Gastroesophageal sphincter (tissue), 4 donors: ENCODE data around the gene AGRN. TPM values are rescaled to one million over a fixed set of nuclear protein-coding genes. Genes with fewer than 3 reads are reported as not detected.
"Not testable (repeated sequence)": the region's sequence is repeated elsewhere in the genome, so short reads cannot be mapped to it uniquely, and the experiment has no call there.

Source experiments
- ATAC-seq: fragments of 150-250 bp; one replicate; pipeline ENCODE4 v1.9.1; 2016; ENCODE audit warnings: mild to moderate bottlenecking, moderate library complexity
- H3K27ac ChIP-seq, 4 donors: fragments of 200-600 bp; sonication (generic) in 3 of 4; 1 replicate in 3 of 4; 2 replicates in 1 of 4; pipeline ENCODE4 v1.5.1; 2016 to 2019
- H3K27me3 ChIP-seq: fragments of 200-600 bp; sonication (generic); one replicate; pipeline ENCODE4 v1.5.1; 2019
- H3K36me3 ChIP-seq, 2 donors: fragments of 200-600 bp; sonication (generic); one replicate each; pipeline ENCODE4 v1.5.1; 2019; ENCODE audit warnings: control low read depth in 1 of 2
- H3K4me1 ChIP-seq, 3 donors: fragments of 200-600 bp; sonication (generic); 1 replicate in 2 of 3; 2 replicates in 1 of 3; pipeline ENCODE4 v1.5.1; 2016 to 2019; ENCODE audit warnings: control low read depth in 2 of 3
- H3K4me3 ChIP-seq, 2 donors: fragments of 200-600 bp; sonication (generic); one replicate each; pipeline ENCODE4 v1.5.1; 2019; ENCODE audit warnings: mild to moderate bottlenecking in 1 of 2, moderate library complexity in 1 of 2
- H3K9me3 ChIP-seq, 3 donors: fragments of 200-600 bp; sonication (generic); one replicate each; pipeline ENCODE4 v1.5.1; 2017 to 2019; ENCODE audit warnings: control low read depth in 2 of 3
- EP300 ChIP-seq: sonication (generic); formaldehyde crosslinking; IDR thresholded peaks from one replicate; pipeline ENCODE4 v1.6.1; 2017; ENCODE audit warnings: antibody characterized with exemption, mild to moderate bottlenecking
- POLR2A ChIP-seq, 2 donors: fragments of 450-650 bp; IDR thresholded peaks; one replicate each; pipeline ENCODE4 v1.6.1; 2017; ENCODE audit warnings: antibody characterized with exemption in 2 of 2, mild to moderate bottlenecking in 2 of 2, moderate library complexity in 1 of 2
- POLR2AphosphoS5 ChIP-seq: sonication (generic); formaldehyde crosslinking; IDR thresholded peaks from one replicate; pipeline ENCODE4 v1.6.1; 2017; ENCODE audit warnings: antibody characterized with exemption
- WGBS, 2 donors: methylation state at CpG; one replicate each; pipeline ENCODE4 v1.1.5; 2018; ENCODE audit warnings: low coverage in 1 of 2; 5-methylcytosine and 5-hydroxymethylcytosine counted together
- total RNA-seq, 4 donors: library from RNA; depleted of rRNA; stranded (reverse); fragments of >200 nt; gene quantifications; one replicate each; pipeline ENCODE4 v1.1.0, GENCODE V29; 2016
- TF ChIP-seq, protein P1 (sequence below), 4 experiments: fragments of 200-600 bp in 2 of 4; fragments of 450-650 bp in 2 of 4; sonication (generic) in 1 of 4; IDR thresholded peaks; one replicate each; pipeline ENCODE4 v1.5.1; 2017 to 2019; ENCODE audit warnings: antibody characterized with exemption in 4 of 4, mild to moderate bottlenecking in 2 of 4, moderate library complexity in 2 of 4

The AGRN gene
- total RNA-seq, 4 donors from 2014 or later: 18.0 to 33.6 (median 23.5) TPM

GRCh38 chr1:1054099-1054700 lies 34.3 kb downstream of the AGRN start:
- TF ChIP-seq POLR2A (IDR thresholded peaks at IDR 0.05): no peak
- TF ChIP-seq EP300: no peak
- TF ChIP-seq, protein P1, sequence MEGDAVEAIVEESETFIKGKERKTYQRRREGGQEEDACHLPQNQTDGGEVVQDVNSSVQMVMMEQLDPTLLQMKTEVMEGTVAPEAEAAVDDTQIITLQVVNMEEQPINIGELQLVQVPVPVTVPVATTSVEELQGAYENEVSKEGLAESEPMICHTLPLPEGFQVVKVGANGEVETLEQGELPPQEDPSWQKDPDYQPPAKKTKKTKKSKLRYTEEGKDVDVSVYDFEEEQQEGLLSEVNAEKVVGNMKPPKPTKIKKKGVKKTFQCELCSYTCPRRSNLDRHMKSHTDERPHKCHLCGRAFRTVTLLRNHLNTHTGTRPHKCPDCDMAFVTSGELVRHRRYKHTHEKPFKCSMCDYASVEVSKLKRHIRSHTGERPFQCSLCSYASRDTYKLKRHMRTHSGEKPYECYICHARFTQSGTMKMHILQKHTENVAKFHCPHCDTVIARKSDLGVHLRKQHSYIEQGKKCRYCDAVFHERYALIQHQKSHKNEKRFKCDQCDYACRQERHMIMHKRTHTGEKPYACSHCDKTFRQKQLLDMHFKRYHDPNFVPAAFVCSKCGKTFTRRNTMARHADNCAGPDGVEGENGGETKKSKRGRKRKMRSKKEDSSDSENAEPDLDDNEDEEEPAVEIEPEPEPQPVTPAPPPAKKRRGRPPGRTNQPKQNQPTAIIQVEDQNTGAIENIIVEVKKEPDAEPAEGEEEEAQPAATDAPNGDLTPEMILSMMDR (IDR thresholded peaks at IDR 0.05): no peak
- no peak for TF ChIP-seq POLR2AphosphoS5
- no peak for ATAC-seq
- 90% methylated on average over 2 of the region's 18 CpGs; no CpG with 5 or more reads in 1 of the 2 donors for WGBS, 2 donors
- Histone ChIP-seq H3K4me3 (no peak overlapping the region), H3K27me3 (peaks cover 34% of the 10 kb centered on the region), H3K9me3 (no peaks in the 10 kb centered on the region), H3K27ac (no peak overlapping the region), H3K36me3 (peaks cover 0 to 64% of the 10 kb centered on the region in 2 donors), H3K4me1 (peaks cover 0 to 12% (median 3%) of the 10 kb centered on the region in 3 donors)

DNA sequence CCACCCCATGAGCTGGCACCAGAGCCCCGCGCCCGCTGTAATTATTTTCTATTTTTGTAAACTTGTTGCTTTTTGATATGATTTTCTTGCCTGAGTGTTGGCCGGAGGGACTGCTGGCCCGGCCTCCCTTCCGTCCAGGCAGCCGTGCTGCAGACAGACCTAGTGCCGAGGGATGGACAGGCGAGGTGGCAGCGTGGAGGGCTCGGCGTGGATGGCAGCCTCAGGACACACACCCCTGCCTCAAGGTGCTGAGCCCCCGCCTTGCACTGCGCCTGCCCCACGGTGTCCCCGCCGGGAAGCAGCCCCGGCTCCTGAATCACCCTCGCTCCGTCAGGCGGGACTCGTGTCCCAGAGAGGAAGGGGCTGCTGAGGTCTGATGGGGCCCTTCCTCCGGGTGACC lies 35.1 kb downstream of the AGRN start:
- WGBS, 2 donors: no CpG with 5 or more reads among the region's 23 CpGs
- peaks cover 0 to 56% of the 10 kb centered on the region in 2 donors for H3K36me3 ChIP-seq

GRCh38 chr1:1055841-1056736 lies 36.2 kb downstream of the AGRN start:
- Histone ChIP-seq H3K4me1 (peaks cover 0 to 24% (median 8%) of the 10 kb centered on the region in 3 donors), H3K9me3 (no peaks in the 10 kb centered on the region), H3K4me3 (no peak overlapping the region), H3K36me3 (peaks cover 0 to 45% of the 10 kb centered on the region in 2 donors), H3K27ac (no peak overlapping the region), H3K27me3 (peaks cover 53% of the 10 kb centered on the region)
- WGBS, 2 donors: 76% methylated on average over 15 of the region's 50 CpGs; no CpG with 5 or more reads in 1 of the 2 donors
- no peak for ATAC-seq
- TF ChIP-seq, protein P1 (IDR thresholded peaks at IDR 0.05): no peak
- no peak for TF ChIP-seq EP300
- no peak for TF ChIP-seq POLR2A (IDR thresholded peaks at IDR 0.05)
- TF ChIP-seq POLR2AphosphoS5: no peak

More for the DNA sequence above, 35.1 kb downstream of the AGRN start:
- Histone ChIP-seq H3K4me3 (no peak overlapping the region), H3K27me3 (peaks cover 42% of the 10 kb centered on the region), H3K9me3 (no peaks in the 10 kb centered on the region), H3K4me1 (peaks cover 0 to 20% (median 7%) of the 10 kb centered on the region in 3 donors), H3K27ac (no peak overlapping the region)
- ATAC-seq: no peak
- TF ChIP-seq, protein P1 (IDR thresholded peaks at IDR 0.05): no peak
- no peak for TF ChIP-seq POLR2A (IDR thresholded peaks at IDR 0.05)
- no peak for TF ChIP-seq POLR2AphosphoS5
- no peak for TF ChIP-seq EP300

DNA sequence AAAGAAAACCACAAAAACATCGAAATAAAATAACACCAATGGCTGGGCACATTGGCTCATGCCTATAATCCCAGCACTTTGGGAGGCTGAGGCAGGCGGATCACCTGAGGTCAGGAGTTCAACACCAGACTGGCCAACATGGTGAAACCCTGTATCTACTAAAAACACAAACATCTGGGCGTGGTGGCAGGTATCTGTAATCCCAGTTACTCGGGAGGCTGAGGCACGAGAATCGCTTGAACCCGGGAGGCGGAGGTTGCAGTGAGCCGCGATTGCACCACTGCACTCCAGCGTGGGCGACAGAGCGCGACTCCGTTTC lies 37.8 kb downstream of the AGRN start:
- H3K27me3 ChIP-seq: peaks cover 69% of the 10 kb centered on the region
- peaks cover 0 to 32% (median 11%) of the 10 kb centered on the region in 3 donors for H3K4me1 ChIP-seq
- not testable (repeated sequence) for H3K4me3 ChIP-seq, H3K9me3 ChIP-seq, H3K27ac ChIP-seq, ATAC-seq
- 60 to 72% methylated on average over 2 to 6 of the region's 15 CpGs for WGBS, 2 donors
- H3K36me3 ChIP-seq: peaks cover 0 to 28% of the 10 kb centered on the region in 2 donors

DNA sequence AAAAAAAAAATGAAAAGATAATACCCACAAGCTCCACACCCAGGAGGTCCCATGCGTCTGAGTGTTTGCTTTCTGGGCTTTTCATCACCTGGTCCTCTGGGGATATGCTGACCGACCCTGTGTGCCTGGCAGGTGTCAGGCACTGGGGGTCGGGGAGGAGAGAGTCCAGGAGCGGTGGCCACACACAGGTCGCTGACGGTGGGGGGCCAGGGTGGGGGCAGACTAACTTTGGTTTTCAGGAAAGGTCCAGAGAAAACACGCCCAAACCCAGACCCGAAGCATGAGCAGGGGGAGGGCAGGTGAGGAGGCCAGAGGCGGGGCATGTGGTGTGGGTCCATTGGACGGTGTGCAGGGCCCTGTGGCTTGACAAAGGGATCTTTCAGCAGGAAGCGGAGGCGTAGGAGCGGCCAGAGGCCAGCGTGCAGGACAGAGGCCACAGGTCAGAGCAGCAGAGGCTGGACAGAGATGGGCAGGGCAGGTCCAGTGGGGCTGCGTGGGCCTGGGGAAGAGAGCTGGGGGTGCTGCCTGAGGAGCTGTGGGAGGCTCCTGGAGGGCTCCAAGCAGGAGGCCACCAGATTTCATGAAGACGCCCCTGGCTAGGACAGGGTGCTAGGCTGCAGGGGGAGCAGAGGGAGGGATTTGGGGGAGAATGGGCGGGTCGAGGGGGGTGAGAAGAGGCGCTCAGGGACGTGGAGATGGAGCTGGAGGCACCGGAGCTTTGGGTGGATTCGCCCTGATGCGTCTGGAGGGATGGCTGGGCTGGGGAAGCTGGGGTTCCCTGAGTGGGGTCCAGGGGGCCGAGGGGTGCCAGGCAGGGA lies 38.4 kb downstream of the AGRN start:
- H3K4me3 ChIP-seq: peak overlapping the region in 1 of 2 donors; percentile 59

More for the DNA sequence above, 38.4 kb downstream of the AGRN start:
- H3K4me1 ChIP-seq: peaks cover 0 to 35% (median 11%) of the 10 kb centered on the region in 3 donors
- ATAC-seq: no peak
- H3K27me3 ChIP-seq: peaks cover 75% of the 10 kb centered on the region
- WGBS, 2 donors: 3 to 14% methylated on average over 6 to 13 of the region's 24 CpGs
- no peak for TF ChIP-seq POLR2AphosphoS5
- TF ChIP-seq, protein P1 (IDR thresholded peaks at IDR 0.05): no peak
- TF ChIP-seq EP300: no peak
- TF ChIP-seq POLR2A (IDR thresholded peaks at IDR 0.05): no peak
- no peaks in the 10 kb centered on the region for H3K9me3 ChIP-seq
- H3K36me3 ChIP-seq: peaks cover 0 to 23% of the 10 kb centered on the region in 2 donors
- no peak overlapping the region for H3K27ac ChIP-seq
